Measurements from ENCODE around the gene KRTAP10-1. TPM values are rescaled to one million over a fixed set of nuclear protein-coding genes. Genes with fewer than 3 reads are reported as not detected.

KRTAP10-1 gene
- total RNA-seq, 1 experiment from 2014 or later = not detected

DNA sequence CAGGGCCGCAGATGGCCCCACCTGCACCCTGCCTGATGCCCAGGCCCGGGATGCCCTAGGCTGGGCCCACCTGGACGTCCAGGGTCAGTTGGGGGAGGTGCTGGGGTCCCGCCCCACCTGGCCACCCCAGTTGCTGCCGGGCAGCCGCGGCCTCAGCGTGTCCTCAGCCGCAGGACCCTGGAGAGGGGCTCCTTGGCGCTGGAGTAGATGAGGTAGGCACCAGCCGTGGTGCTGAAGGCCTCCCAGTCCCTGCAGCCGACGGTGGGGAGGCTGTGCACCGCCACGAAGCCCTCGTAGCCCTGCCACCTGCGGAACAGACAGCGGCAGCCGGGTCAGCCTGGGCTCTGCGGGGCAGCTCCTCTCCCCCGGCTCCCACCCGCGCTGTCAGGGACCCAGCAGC lies 40.4 kb downstream of the KRTAP10-1 start:
- peaks cover 4% of the 10 kb centered on the region; the same call in 1 of the 2 replicates for H3K4me1 ChIP-seq (ENCODE audit: insufficient read depth, low read length)
- no peak for TF ChIP-seq CTCF (conservative IDR thresholded peaks at IDR 0.05)
- H2BK120ac ChIP-seq (ENCODE audit: low read depth, low read length, poor library complexity, severe bottlenecking) = no peak overlapping the region
- H3K14ac ChIP-seq (ENCODE audit: insufficient read depth, low read length) = no peak overlapping the region
- DNase-seq = no peak
- H3K9ac ChIP-seq (ENCODE audit: extremely low read depth, insufficient read length, low read length) = no peak overlapping the region
- no peaks in the 10 kb centered on the region for H3K9me3 ChIP-seq (ENCODE audit: control insufficient read depth, low read depth, low read length)
- no peak overlapping the region for H4K91ac ChIP-seq (ENCODE audit: insufficient read length, low read depth, low read length)
- no peak overlapping the region for H2BK5ac ChIP-seq (ENCODE audit: insufficient read length, low read length)
- H3K4me2 ChIP-seq (ENCODE audit: insufficient read depth, insufficient read length, low read length) = no peak overlapping the region
- no peaks in the 10 kb centered on the region for H4K20me1 ChIP-seq (ENCODE audit: control insufficient read depth, insufficient read depth, insufficient read length)
- H3K4ac ChIP-seq (ENCODE audit: low read depth, low read length) = no peak overlapping the region
- Mint-ChIP-seq H3K36me3 (ENCODE audit: insufficient read depth in 1 of 3, low read depth in 3 of 3) (peaks cover 0 to 7% (median 0%) of the 10 kb centered on the region in 3 experiments; a peak in 2 of 7 replicates), H3K27me3 (ENCODE audit: low read depth) (no peaks in the 10 kb centered on the region), H3K27ac (no peak overlapping the region), H3K4me1 (peaks cover 24 to 27% of the 10 kb centered on the region in 2 experiments), H3K4me3 (no peak overlapping the region), H3K9me3 (no peaks in the 10 kb centered on the region)
- H3K23ac ChIP-seq (ENCODE audit: insufficient read length, low read depth, low read length) = no peak overlapping the region
- WGBS (ENCODE audit: extremely low coverage, insufficient read length, low lambda C conversion rate) = no CpG with 5 or more reads among the region's 23 CpGs
- H3K79me1 ChIP-seq (ENCODE audit: insufficient read depth, low read depth, low read length, poor library complexity, severe bottlenecking) = no peaks in the 10 kb centered on the region
- H3K56ac ChIP-seq (ENCODE audit: insufficient read length, low read depth, low read length) = no peak overlapping the region
- no peak overlapping the region for H2AFZ ChIP-seq (ENCODE audit: low read length)
- no peaks in the 10 kb centered on the region for H3K23me2 ChIP-seq (ENCODE audit: insufficient read length, low read depth, low read length, poor library complexity, severe bottlenecking)
- no peak overlapping the region for H2BK20ac ChIP-seq (ENCODE audit: low read depth, low read length, poor library complexity, severe bottlenecking)
- H4K5ac ChIP-seq (ENCODE audit: insufficient read length, low read depth, low read length) = no peak overlapping the region
- no peaks in the 10 kb centered on the region for H3K27me3 ChIP-seq (ENCODE audit: insufficient read depth, low read length)
- H3T11ph ChIP-seq (ENCODE audit: low read length) = no peak overlapping the region
- no peaks in the 10 kb centered on the region for H3K79me2 ChIP-seq (ENCODE audit: insufficient read depth, low read length)
- no peak overlapping the region for H2BK15ac ChIP-seq (ENCODE audit: low read depth, low read length)
- H3K27ac ChIP-seq (ENCODE audit: insufficient read length, low read depth, low read length) = no peak overlapping the region
- no peak overlapping the region for H3K18ac ChIP-seq (ENCODE audit: insufficient read length, low read depth, low read length)
- no peak overlapping the region for H2AK5ac ChIP-seq (ENCODE audit: insufficient read length, low read length)
- no peak overlapping the region for H4K8ac ChIP-seq (replicated peaks; ENCODE audit: insufficient read length, low read depth, low read length)
- H2BK12ac ChIP-seq (ENCODE audit: insufficient read length, low read depth, low read length) = no peak overlapping the region
